Measurements from ENCODE around the gene TRPV6. TPM values are rescaled to one million over a fixed set of nuclear protein-coding genes. Genes with fewer than 3 reads are reported as not detected.

The TRPV6 gene
- total and polyA plus RNA-seq, 9 donors, result 0.03 to 9.7 (median 0.51) TPM; not detected in 4

DNA sequence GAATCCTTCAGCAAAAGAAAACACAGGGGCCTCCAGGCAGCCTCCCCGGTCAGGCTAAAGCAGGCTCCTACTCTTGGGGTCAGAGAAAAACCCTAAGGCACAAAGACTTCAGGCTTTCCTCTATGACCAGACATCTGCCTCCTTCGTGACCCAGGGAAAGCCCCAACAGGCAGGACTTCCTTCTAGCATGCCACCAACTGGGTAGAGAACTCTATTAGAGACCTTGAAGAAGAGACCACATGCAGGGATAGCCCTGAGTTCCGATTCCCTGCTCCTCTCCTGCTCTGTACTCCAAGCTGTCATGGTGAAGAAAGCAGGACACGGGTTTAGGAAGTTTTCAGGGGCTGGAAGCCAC, 1.3 kb downstream of the TRPV6 start:
- Histone ChIP-seq H3K27me3 (no peaks in the 10 kb centered on the region), H3K4me3 (no peak overlapping the region), H3K9me3 (no peaks in the 10 kb centered on the region), H3K27ac (no peak overlapping the region), H3K4me1 (ENCODE audit: insufficient read depth) (no peaks in the 10 kb centered on the region), H3K36me3 (no peaks in the 10 kb centered on the region)
- no peak for DNase-seq
- intact Hi-C loops (cut with DNase I), result loop anchor here in 1 of 4 donors (10.0 kb wide), 1 partner anchor 331 kb away; no protein-coding TSS in a partner anchor
- 53 to 62% (median 61%) methylated on average over 4 of the region's 4 CpGs for WGBS, 3 donors
- TF ChIP-seq, protein P1, sequence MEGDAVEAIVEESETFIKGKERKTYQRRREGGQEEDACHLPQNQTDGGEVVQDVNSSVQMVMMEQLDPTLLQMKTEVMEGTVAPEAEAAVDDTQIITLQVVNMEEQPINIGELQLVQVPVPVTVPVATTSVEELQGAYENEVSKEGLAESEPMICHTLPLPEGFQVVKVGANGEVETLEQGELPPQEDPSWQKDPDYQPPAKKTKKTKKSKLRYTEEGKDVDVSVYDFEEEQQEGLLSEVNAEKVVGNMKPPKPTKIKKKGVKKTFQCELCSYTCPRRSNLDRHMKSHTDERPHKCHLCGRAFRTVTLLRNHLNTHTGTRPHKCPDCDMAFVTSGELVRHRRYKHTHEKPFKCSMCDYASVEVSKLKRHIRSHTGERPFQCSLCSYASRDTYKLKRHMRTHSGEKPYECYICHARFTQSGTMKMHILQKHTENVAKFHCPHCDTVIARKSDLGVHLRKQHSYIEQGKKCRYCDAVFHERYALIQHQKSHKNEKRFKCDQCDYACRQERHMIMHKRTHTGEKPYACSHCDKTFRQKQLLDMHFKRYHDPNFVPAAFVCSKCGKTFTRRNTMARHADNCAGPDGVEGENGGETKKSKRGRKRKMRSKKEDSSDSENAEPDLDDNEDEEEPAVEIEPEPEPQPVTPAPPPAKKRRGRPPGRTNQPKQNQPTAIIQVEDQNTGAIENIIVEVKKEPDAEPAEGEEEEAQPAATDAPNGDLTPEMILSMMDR (IDR thresholded peaks at IDR 0.05), result no peak
- TF ChIP-seq POLR2A (IDR thresholded peaks at IDR 0.05) (no peak), EP300 (IDR thresholded peaks at IDR 0.05) (no peak)

DNA sequence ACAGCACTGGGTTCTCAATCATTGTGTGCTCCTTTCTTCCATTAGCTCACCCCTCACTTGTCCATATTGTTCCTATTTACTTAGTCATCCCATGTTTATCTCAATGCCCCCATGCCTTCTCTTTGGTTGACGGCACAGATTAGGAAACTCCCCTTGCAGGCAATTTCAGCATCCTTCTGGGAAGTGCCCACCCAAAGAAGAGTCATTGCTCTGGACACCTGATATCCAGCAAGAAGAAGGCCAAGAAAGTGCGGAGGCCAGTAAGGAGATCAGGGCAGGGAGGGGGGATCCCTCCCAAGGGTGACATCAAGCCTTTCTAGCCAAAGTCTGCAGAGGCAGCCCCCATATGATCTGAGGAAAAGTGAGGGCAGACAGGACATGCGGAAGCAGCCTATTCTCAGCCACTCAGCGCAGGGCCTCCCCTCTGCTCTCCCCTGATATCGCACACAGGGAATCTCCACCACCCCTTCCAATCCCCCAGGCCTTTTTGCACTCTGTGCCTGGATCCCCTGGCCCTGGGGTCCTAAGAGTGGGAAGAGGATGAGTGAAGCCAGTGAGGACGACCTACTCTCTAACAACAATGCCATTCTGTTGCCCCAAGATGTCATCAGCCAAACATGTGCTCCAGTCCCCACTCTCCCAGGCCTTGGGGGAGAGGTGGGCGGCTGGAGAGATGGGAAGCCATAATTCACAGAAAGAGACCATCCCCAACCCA, 1.8 kb downstream of the TRPV6 start:
- Histone ChIP-seq H3K4me1 (ENCODE audit: insufficient read depth) (no peaks in the 10 kb centered on the region), H3K27ac (no peak overlapping the region), H3K4me3 (no peak overlapping the region), H3K36me3 (no peaks in the 10 kb centered on the region), H3K9me3 (no peaks in the 10 kb centered on the region), H3K27me3 (no peaks in the 10 kb centered on the region)
- DNase-seq, result no peak
- 60 to 78% (median 72%) methylated on average over 7 of the region's 7 CpGs for WGBS, 3 donors
- intact Hi-C loops (cut with DNase I), result loop anchor here in 1 of 4 donors (10.0 kb wide), 1 partner anchor 331 kb away; no protein-coding TSS in a partner anchor
- TF ChIP-seq POLR2A (IDR thresholded peaks at IDR 0.05) (no peak), EP300 (IDR thresholded peaks at IDR 0.05) (no peak)
- TF ChIP-seq, protein P1 (IDR thresholded peaks at IDR 0.05), result no peak

DNA sequence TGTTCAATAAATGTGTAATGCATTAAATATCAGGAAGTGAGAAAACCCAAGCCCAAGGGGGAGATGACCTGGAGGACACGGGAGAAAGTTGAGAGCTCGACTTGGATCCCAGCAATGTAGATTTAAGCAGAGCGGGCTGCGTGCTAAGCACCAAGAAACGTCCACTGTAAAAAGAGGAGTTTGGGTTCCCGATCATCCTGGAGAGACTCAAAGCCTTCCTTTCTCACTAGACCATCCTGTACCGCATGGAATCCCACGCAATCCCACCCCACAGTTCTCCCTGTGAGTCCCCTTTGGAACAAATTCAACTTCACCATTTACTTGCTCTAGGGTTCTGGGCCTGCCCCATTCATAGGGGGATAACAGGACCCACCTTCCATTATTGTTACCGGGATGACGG, 2.4 kb downstream of the TRPV6 start:
- intact Hi-C loops (cut with DNase I), result loop anchor here in 1 of 4 donors (10.0 kb wide), 1 partner anchor 332 kb away; no protein-coding TSS in a partner anchor
- H3K27ac ChIP-seq, result no peak overlapping the region
- H3K4me1 ChIP-seq (ENCODE audit: insufficient read depth), result no peaks in the 10 kb centered on the region
- H3K27me3 ChIP-seq, result no peaks in the 10 kb centered on the region
- 87 to 88% (median 88%) methylated on average over 10 of the region's 10 CpGs for WGBS, 3 donors
- H3K9me3 ChIP-seq, result no peaks in the 10 kb centered on the region
- TF ChIP-seq POLR2A (IDR thresholded peaks at IDR 0.05) (no peak), EP300 (IDR thresholded peaks at IDR 0.05) (no peak)
- TF ChIP-seq, protein P1 (IDR thresholded peaks at IDR 0.05), result no peak
- DNase-seq, result no peak
- no peaks in the 10 kb centered on the region for H3K36me3 ChIP-seq
- no peak overlapping the region for H3K4me3 ChIP-seq

DNA sequence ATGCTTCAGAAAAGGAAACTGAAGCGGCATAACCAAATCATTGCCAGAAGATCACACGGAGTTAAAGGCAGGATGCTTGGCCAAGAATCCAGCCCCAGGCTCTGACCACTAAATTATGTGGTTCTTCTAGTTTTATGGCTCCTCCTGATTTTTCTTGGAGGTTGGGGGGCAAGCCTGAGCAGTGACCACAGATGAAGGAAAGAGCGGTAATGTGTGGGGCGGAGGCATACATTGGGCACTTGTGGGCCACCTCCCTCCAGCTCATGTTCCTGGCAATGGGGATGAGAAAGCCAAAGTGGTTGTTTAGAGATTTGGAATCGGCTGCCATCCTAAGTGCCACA, 3.2 kb downstream of the TRPV6 start:
- TF ChIP-seq EP300 (IDR thresholded peaks at IDR 0.05) (no peak), POLR2A (IDR thresholded peaks at IDR 0.05) (no peak)
- TF ChIP-seq, protein P1 (IDR thresholded peaks at IDR 0.05), result no peak
- DNase-seq, result no peak

More for the DNA sequence above, 3.2 kb downstream of the TRPV6 start:
- no peaks in the 10 kb centered on the region for H3K27me3 ChIP-seq
- no peaks in the 10 kb centered on the region for H3K36me3 ChIP-seq
- H3K4me3 ChIP-seq, result no peak overlapping the region
- no peaks in the 10 kb centered on the region for H3K4me1 ChIP-seq (ENCODE audit: insufficient read depth)
- intact Hi-C loops (cut with DNase I), result loop anchor here in 1 of 4 donors (10.0 kb wide), 1 partner anchor 332 kb away; no protein-coding TSS in a partner anchor
- no peaks in the 10 kb centered on the region for H3K9me3 ChIP-seq
- WGBS, 3 donors, result 77 to 80% (median 80%) methylated on average over 5 of the region's 5 CpGs
- H3K27ac ChIP-seq, result no peak overlapping the region

Measured in ovary (tissue), 9 donors.